Endodermal cell (in vitro differentiated cells): Measurements from ENCODE around the gene NOL9. TPM values are rescaled to one million over a fixed set of nuclear protein-coding genes. Genes with fewer than 3 reads are reported as not detected.

ENCODE experiments used
- DNase-seq: peaks from one replicate; pipeline ENCODE4 v3.0.0-alpha.2; 2017
- H3K27ac ChIP-seq: 2 replicates; pipeline ENCODE4 v1.5.1; 2013; ENCODE audit warnings: mild to moderate bottlenecking, low read depth, low read length, moderate library complexity
- H3K27me3 ChIP-seq: 2 replicates; pipeline ENCODE4 v1.6.1; 2013; ENCODE audit warnings: mild to moderate bottlenecking, low read length, moderate library complexity; ENCODE audit not compliant: insufficient read depth, control insufficient read depth, poor library complexity, severe bottlenecking
- H3K36me3 ChIP-seq: 2 replicates; pipeline ENCODE4 v1.7.0; 2013; ENCODE audit warnings: mild to moderate bottlenecking, low read length, moderate library complexity; ENCODE audit not compliant: control insufficient read depth, insufficient read depth
- H3K4me1 ChIP-seq: one replicate; pipeline ENCODE4 v1.7.0; 2013; ENCODE audit warnings: low read length; ENCODE audit not compliant: control insufficient read depth, insufficient read depth
- H3K4me3 ChIP-seq: 2 replicates; pipeline ENCODE4 v1.5.1; 2013; ENCODE audit warnings: mild to moderate bottlenecking, low read length, moderate library complexity
- H3K9ac ChIP-seq: 2 replicates; pipeline ENCODE4 v1.6.1; 2013; ENCODE audit warnings: mild to moderate bottlenecking, low read length, moderate library complexity; ENCODE audit not compliant: poor library complexity, severe bottlenecking; ENCODE audit errors: extremely low read depth
- H3K9me3 ChIP-seq: 2 replicates; pipeline ENCODE4 v1.6.1; 2013; ENCODE audit warnings: mild to moderate bottlenecking, low read length, moderate library complexity; ENCODE audit not compliant: control insufficient read depth
- H3K27ac Mint-ChIP-seq: 2 replicates; pipeline ENCODE4 v1.8.0; 2020; ENCODE audit warnings: mixed read lengths
- H3K27me3 Mint-ChIP-seq: 2 replicates; pipeline ENCODE4 v1.8.0; 2021; ENCODE audit warnings: mild to moderate bottlenecking, mixed read lengths; ENCODE audit not compliant: insufficient read depth
- H3K36me3 Mint-ChIP-seq: 2 replicates; pipeline ENCODE4 v1.8.0; 2020; ENCODE audit warnings: low read depth, mixed read lengths
- H3K4me1 Mint-ChIP-seq: 2 replicates; pipeline ENCODE4 v1.8.0; 2020; ENCODE audit warnings: mixed read lengths
- H3K4me3 Mint-ChIP-seq: 2 replicates; pipeline ENCODE4 v1.8.0; 2020; ENCODE audit warnings: mild to moderate bottlenecking, moderate library complexity, mixed read lengths
- H3K9me3 Mint-ChIP-seq: 2 replicates; pipeline ENCODE4 v1.8.0; 2020; ENCODE audit warnings: mild to moderate bottlenecking, mixed read lengths
- CTCF ChIP-seq: fragments of 200-600 bp; sonication (generic); conservative IDR thresholded peaks from 2 replicates; pipeline ENCODE4 v1.5.0; 2021; ENCODE audit warnings: antibody characterized with exemption, mild to moderate bottlenecking
- WGBS, 2 experiments: methylation state at CpG; one replicate each; pipeline versions ENCODE4 v1.1.5 to v1.1.7; 2013; ENCODE audit warnings: missing lambda C conversion rate in 2 of 2, mixed read lengths in 1 of 2; ENCODE audit not compliant: insufficient coverage in 1 of 2, insufficient read length in 1 of 2; 5-methylcytosine and 5-hydroxymethylcytosine counted together
- total RNA-seq, 2 donors: library from RNA; stranded (reverse); fragmentation: NEBNext Ultra II Directional in 1 of 2; extraction: Animal tissue kit (Norgen Biotek cat#: 25700) in 1 of 2; gene quantifications; 2 replicates in 1 of 2; 3 replicates in 1 of 2; pipeline ENCODE4 v1.2.1, GENCODE V29; 2021

NOL9 gene
- total RNA-seq, 2 donors from 2014 or later = 35.0 to 43.9 TPM

- whole genome bisulfite sequencing, 2 experiments = 67 to 93% methylated on average over 1 of the region's 5 CpGs
- peaks cover 55% of the 10 kb centered on the region for H3K36me3 Mint-ChIP-seq
Measured at GRCh38 chr1:6536291-6536690, 18.0 kb downstream of the NOL9 start.

GRCh38 chr1:6535214-6535613 lies 19.1 kb downstream of the NOL9 start:
- no peak for DNase-seq
- no peak overlapping the region for H3K9ac ChIP-seq
- peaks cover 64% of the 10 kb centered on the region for H3K36me3 ChIP-seq
- no peaks in the 10 kb centered on the region for H3K4me1 ChIP-seq
- Mint-ChIP-seq H3K27ac (peak overlapping the region; percentile 68), H3K27me3 (no peaks in the 10 kb centered on the region), H3K9me3 (no peaks in the 10 kb centered on the region), H3K4me1 (peaks cover 7% of the 10 kb centered on the region), H3K36me3 (peaks cover 59% of the 10 kb centered on the region), H3K4me3 (no peak overlapping the region)
- H3K27me3 ChIP-seq = no peaks in the 10 kb centered on the region
- no peak overlapping the region for H3K27ac ChIP-seq
- TF ChIP-seq CTCF = no peak
- WGBS, 2 experiments = 81 to 97% methylated on average over 4 of the region's 4 CpGs
- no peak overlapping the region for H3K4me3 ChIP-seq
- no peaks in the 10 kb centered on the region for H3K9me3 ChIP-seq

More at GRCh38 chr1:6536291-6536690, 18.0 kb downstream of the NOL9 start:
- peaks cover 7% of the 10 kb centered on the region for H3K4me1 Mint-ChIP-seq
- Histone ChIP-seq H3K27ac (no peak overlapping the region), H3K4me1 (no peaks in the 10 kb centered on the region), H3K4me3 (no peak overlapping the region), H3K9ac (no peak overlapping the region), H3K27me3 (no peaks in the 10 kb centered on the region), H3K9me3 (no peaks in the 10 kb centered on the region), H3K36me3 (peaks cover 63% of the 10 kb centered on the region)
- no peaks in the 10 kb centered on the region for H3K9me3 Mint-ChIP-seq
- DNase-seq = no peak
- no peaks in the 10 kb centered on the region for H3K27me3 Mint-ChIP-seq
- no peak overlapping the region for H3K27ac Mint-ChIP-seq
- TF ChIP-seq CTCF = no peak
- H3K4me3 Mint-ChIP-seq = no peak overlapping the region

- Mint-ChIP-seq H3K9me3 (no peaks in the 10 kb centered on the region), H3K27ac (peak overlapping the region; percentile 44), H3K4me1 (peaks cover 7% of the 10 kb centered on the region), H3K36me3 (peaks cover 58% of the 10 kb centered on the region), H3K4me3 (no peak overlapping the region), H3K27me3 (no peaks in the 10 kb centered on the region)
- 88 to 92% methylated on average over 5 to 8 of the region's 8 CpGs for WGBS, 2 experiments
- no peak for DNase-seq
- Histone ChIP-seq H3K9me3 (no peaks in the 10 kb centered on the region), H3K36me3 (peaks cover 65% of the 10 kb centered on the region), H3K9ac (no peak overlapping the region), H3K27ac (no peak overlapping the region), H3K4me3 (no peak overlapping the region), H3K4me1 (no peaks in the 10 kb centered on the region), H3K27me3 (no peaks in the 10 kb centered on the region)
- TF ChIP-seq CTCF = no peak
Measured at GRCh38 chr1:6534248-6534822, 20.0 kb downstream of the NOL9 start.
